ENCODE results near the gene YIF1B. TPM values are rescaled to one million over a fixed set of nuclear protein-coding genes. Genes with fewer than 3 reads are reported as not detected.

The YIF1B gene
- total and polyA plus RNA-seq, 2 of the 4 experiments (the other 2 are of a cell fraction) = 72.2 to 165 TPM

- Histone ChIP-seq H2BK5ac (ENCODE audit: low read depth, low read length, poor library complexity, severe bottlenecking) (no peak overlapping the region), H4K20me1 (ENCODE audit: insufficient read depth, low read length) (no peaks in the 10 kb centered on the region), H3K9me3 (ENCODE audit: control insufficient read depth, insufficient read depth, low read length) (no peaks in the 10 kb centered on the region), H4K5ac (ENCODE audit: low read depth, low read length) (no peak overlapping the region), H3K14ac (replicated peaks; ENCODE audit: low read depth, low read length) (no peak overlapping the region), H2BK20ac (ENCODE audit: low read depth, low read length) (no peak overlapping the region), H2BK15ac (ENCODE audit: low read depth, low read length) (no peak overlapping the region), H3K79me1 (ENCODE audit: low read depth in 1 of 2, low read length in 2 of 2) (no peaks in the 10 kb centered on the region), H3K4me2 (ENCODE audit: low read depth, low read length) (no peak overlapping the region), H4K91ac (ENCODE audit: insufficient read depth, low read depth, low read length) (no peak overlapping the region), H2BK120ac (ENCODE audit: low read depth, low read length) (no peak overlapping the region), H3K4me3 (ENCODE audit: insufficient read depth, low read depth, low read length) (no peak overlapping the region), H2AK9ac (replicated peaks; ENCODE audit: low read depth, low read length, poor library complexity) (no peak overlapping the region), H4K8ac (ENCODE audit: low read depth in 2 of 2, low read length in 2 of 2) (no peak overlapping the region), H3K27me3 (ENCODE audit: control insufficient read depth, insufficient read depth, low read length) (peaks cover 1% of the 10 kb centered on the region; the same call in 1 of the 2 replicates), H3K4me1 (ENCODE audit: control insufficient read depth, insufficient read depth, low read length) (no peaks in the 10 kb centered on the region), H3K9me1 (ENCODE audit: insufficient read depth, low read length) (no peaks in the 10 kb centered on the region), H3K27ac (ENCODE audit: insufficient read depth, low read length) (no peak overlapping the region), H3K9ac (ENCODE audit: low read depth, low read length) (no peak overlapping the region), H2AK5ac (ENCODE audit: low read depth, low read length) (no peak overlapping the region), H2AFZ (replicated peaks; ENCODE audit: low read length, poor library complexity) (no peak overlapping the region), H3K18ac (ENCODE audit: low read depth, low read length) (no peak overlapping the region), H3K4ac (ENCODE audit: low read depth, low read length) (no peak overlapping the region), H3K36me3 (ENCODE audit: control insufficient read depth, insufficient read depth, low read length) (no peaks in the 10 kb centered on the region), H3K56ac (ENCODE audit: extremely low read depth, insufficient read depth, low read length) (no peak overlapping the region), H3K23ac (ENCODE audit: low read depth, low read length) (no peak overlapping the region)
- DNase-seq (no peak), ATAC-seq (ENCODE audit: low read depth) (no peak)
- WGBS, 2 experiments (ENCODE audit: extremely low coverage in 2 of 2, insufficient read length in 1 of 2) = no CpG with 5 or more reads among the region's 4 CpGs
- no TSS peak for BruUV-seq (replicated peaks)
- in situ Hi-C loops (cut with MboI; ENCODE audit: low sequenced_read_pairs) (no loop called here), dilution Hi-C loops (cut with HindIII; ENCODE audit: low sequenced_read_pairs, unreplicated experiment) (no loop called here), intact Hi-C loops (cut with micrococcal nuclease) (no loop called here)
- no peak for TF ChIP-seq FOS (IDR thresholded peaks at IDR 0.05; ENCODE audit: low read depth, low read length)
- TF ChIP-seq MAFK (IDR thresholded peaks at IDR 0.05; ENCODE audit: low read depth, low read length) = no peak
- TF ChIP-seq RCOR1 (IDR thresholded peaks at IDR 0.05; ENCODE audit: insufficient replicate concordance, low read length) = no peak
- no peak for TF ChIP-seq CHD1 (IDR thresholded peaks at IDR 0.05; ENCODE audit: low read depth, low read length)
- no peak for TF ChIP-seq NFE2L2 (IDR thresholded peaks at IDR 0.05; ENCODE audit: low read depth, low read length)
- no peak for TF ChIP-seq RAD21 (IDR thresholded peaks at IDR 0.05; ENCODE audit: low read length)
- no peak for TF ChIP-seq POLR2A (IDR thresholded peaks at IDR 0.05; ENCODE audit: low read depth, low read length)
- TF ChIP-seq CEBPB (IDR thresholded peaks at IDR 0.05; ENCODE audit: low read depth, low read length) = no peak
- no peak for TF ChIP-seq MXI1 (IDR thresholded peaks at IDR 0.05; ENCODE audit: borderline replicate concordance, low read depth, low read length)
- no peak for TF ChIP-seq SMC3 (IDR thresholded peaks at IDR 0.05; ENCODE audit: low read depth, low read length)
- no peak for TF ChIP-seq RFX5 (IDR thresholded peaks at IDR 0.05; ENCODE audit: low read depth, low read length)
- no peak for TF ChIP-seq BHLHE40 (IDR thresholded peaks at IDR 0.05; ENCODE audit: low read depth, low read length)
- TF ChIP-seq, protein P1, sequence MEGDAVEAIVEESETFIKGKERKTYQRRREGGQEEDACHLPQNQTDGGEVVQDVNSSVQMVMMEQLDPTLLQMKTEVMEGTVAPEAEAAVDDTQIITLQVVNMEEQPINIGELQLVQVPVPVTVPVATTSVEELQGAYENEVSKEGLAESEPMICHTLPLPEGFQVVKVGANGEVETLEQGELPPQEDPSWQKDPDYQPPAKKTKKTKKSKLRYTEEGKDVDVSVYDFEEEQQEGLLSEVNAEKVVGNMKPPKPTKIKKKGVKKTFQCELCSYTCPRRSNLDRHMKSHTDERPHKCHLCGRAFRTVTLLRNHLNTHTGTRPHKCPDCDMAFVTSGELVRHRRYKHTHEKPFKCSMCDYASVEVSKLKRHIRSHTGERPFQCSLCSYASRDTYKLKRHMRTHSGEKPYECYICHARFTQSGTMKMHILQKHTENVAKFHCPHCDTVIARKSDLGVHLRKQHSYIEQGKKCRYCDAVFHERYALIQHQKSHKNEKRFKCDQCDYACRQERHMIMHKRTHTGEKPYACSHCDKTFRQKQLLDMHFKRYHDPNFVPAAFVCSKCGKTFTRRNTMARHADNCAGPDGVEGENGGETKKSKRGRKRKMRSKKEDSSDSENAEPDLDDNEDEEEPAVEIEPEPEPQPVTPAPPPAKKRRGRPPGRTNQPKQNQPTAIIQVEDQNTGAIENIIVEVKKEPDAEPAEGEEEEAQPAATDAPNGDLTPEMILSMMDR (conservative IDR thresholded peaks at IDR 0.05; ENCODE audit: low read depth, low read length) = no peak
- TF ChIP-seq, protein P2, sequence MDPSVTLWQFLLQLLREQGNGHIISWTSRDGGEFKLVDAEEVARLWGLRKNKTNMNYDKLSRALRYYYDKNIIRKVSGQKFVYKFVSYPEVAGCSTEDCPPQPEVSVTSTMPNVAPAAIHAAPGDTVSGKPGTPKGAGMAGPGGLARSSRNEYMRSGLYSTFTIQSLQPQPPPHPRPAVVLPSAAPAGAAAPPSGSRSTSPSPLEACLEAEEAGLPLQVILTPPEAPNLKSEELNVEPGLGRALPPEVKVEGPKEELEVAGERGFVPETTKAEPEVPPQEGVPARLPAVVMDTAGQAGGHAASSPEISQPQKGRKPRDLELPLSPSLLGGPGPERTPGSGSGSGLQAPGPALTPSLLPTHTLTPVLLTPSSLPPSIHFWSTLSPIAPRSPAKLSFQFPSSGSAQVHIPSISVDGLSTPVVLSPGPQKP (IDR thresholded peaks at IDR 0.05; ENCODE audit: borderline replicate concordance, low read depth, low read length) = no peak
- TF ChIP-seq USF2 (IDR thresholded peaks at IDR 0.05; ENCODE audit: low read depth, low read length) = no peak
- ChIA-PET CTCF (interaction anchor here (0.6 to 1.5 kb wide), 2 partner anchors 11 to 582 kb away, joined by 3 read pairs; partner anchors contain the start of gene CATSPERG), POLR2A (ENCODE audit: unreplicated experiment) (no interaction called here)
Measured at GRCh38 chr19:38346837-38347236, 31.1 kb upstream of the YIF1B start.
